ENCODE measurements around the gene NOD2. TPM values are rescaled to one million over a fixed set of nuclear protein-coding genes. Genes with fewer than 3 reads are reported as not detected.

The NOD2 gene
- total RNA-seq (2014; rRNA removed; shearing (Covaris generic)), result 0.33 TPM in 1 of 2 replicates, not detected in the other

GRCh38 chr16:50692999-50693781 lies at the start of gene NOD2:
Gene NOD2, plus strand, starts transcription at chr16:50693606. Its CDS starts 5,890 bp downstream, at chr16:50699496.
- peak within 1 kb of the TSS; percentile 36 for H3K4me3 ChIP-seq (ENCODE audit: insufficient read depth, low read depth, low read length)
- peaks cover 14% of the 10 kb centered on the region for H3K27me3 ChIP-seq (ENCODE audit: control insufficient read depth, insufficient read depth, low read length)
- H3K36me3 ChIP-seq (replicated peaks; ENCODE audit: control insufficient read depth, insufficient read depth, low read length), result no peaks in the 10 kb centered on the region
- peak; percentile 97 for DNase-seq

- Histone ChIP-seq H3K4me3 (ENCODE audit: insufficient read depth, low read depth, low read length) (no peak overlapping the region), H3K36me3 (replicated peaks; ENCODE audit: control insufficient read depth, insufficient read depth, low read length) (no peaks in the 10 kb centered on the region), H3K27me3 (ENCODE audit: control insufficient read depth, insufficient read depth, low read length) (0 out of 2 replicates have a peak, but pooled peaks cover 1% of the 10 kb centered on the region)
- no peak for DNase-seq
Measured at GRCh38 chr16:50644245-50644644, 49.2 kb upstream of the NOD2 start.

- Histone ChIP-seq H3K27me3 (ENCODE audit: control insufficient read depth, insufficient read depth, low read length) (0 out of 2 replicates have a peak, but pooled peaks cover 1% of the 10 kb centered on the region), H3K36me3 (replicated peaks; ENCODE audit: control insufficient read depth, insufficient read depth, low read length) (no peaks in the 10 kb centered on the region), H3K4me3 (ENCODE audit: insufficient read depth, low read depth, low read length) (no peak overlapping the region)
- DNase-seq, result peak; percentile 79
Measured at GRCh38 chr16:50644729-50645128, 48.7 kb upstream of the NOD2 start.

- Histone ChIP-seq H3K36me3 (replicated peaks; ENCODE audit: control insufficient read depth, insufficient read depth, low read length) (no peaks in the 10 kb centered on the region), H3K27me3 (ENCODE audit: control insufficient read depth, insufficient read depth, low read length) (0 out of 2 replicates have a peak, but pooled peaks cover 1% of the 10 kb centered on the region), H3K4me3 (ENCODE audit: insufficient read depth, low read depth, low read length) (no peak overlapping the region)
- peak; percentile 78 for DNase-seq
Measured at GRCh38 chr16:50645563-50646220, 47.7 kb upstream of the NOD2 start.

- Histone ChIP-seq H3K27me3 (ENCODE audit: control insufficient read depth, insufficient read depth, low read length) (0 out of 2 replicates have a peak, but pooled peaks cover 1% of the 10 kb centered on the region), H3K4me3 (ENCODE audit: insufficient read depth, low read depth, low read length) (no peak overlapping the region), H3K36me3 (replicated peaks; ENCODE audit: control insufficient read depth, insufficient read depth, low read length) (no peaks in the 10 kb centered on the region)
- no peak for DNase-seq
Measured at GRCh38 chr16:50646345-50646744, 47.1 kb upstream of the NOD2 start.

- no peak overlapping the region for H3K4me3 ChIP-seq (ENCODE audit: insufficient read depth, low read depth, low read length)
- no peaks in the 10 kb centered on the region for H3K27me3 ChIP-seq (ENCODE audit: control insufficient read depth, insufficient read depth, low read length)
- no peaks in the 10 kb centered on the region for H3K36me3 ChIP-seq (replicated peaks; ENCODE audit: control insufficient read depth, insufficient read depth, low read length)
- no peak for DNase-seq
Measured at GRCh38 chr16:50651835-50652438, 41.5 kb upstream of the NOD2 start.

- Histone ChIP-seq H3K4me3 (ENCODE audit: insufficient read depth, low read depth, low read length) (no peak overlapping the region), H3K27me3 (ENCODE audit: control insufficient read depth, insufficient read depth, low read length) (no peaks in the 10 kb centered on the region), H3K36me3 (replicated peaks; ENCODE audit: control insufficient read depth, insufficient read depth, low read length) (no peaks in the 10 kb centered on the region)
- DNase-seq, result no peak
Measured at GRCh38 chr16:50652836-50653425, 40.5 kb upstream of the NOD2 start.

GRCh38 chr16:50653633-50654519 lies 39.5 kb upstream of the NOD2 start:
- DNase-seq, result peak; percentile 49
- no peaks in the 10 kb centered on the region for H3K27me3 ChIP-seq (ENCODE audit: control insufficient read depth, insufficient read depth, low read length)
- H3K36me3 ChIP-seq (replicated peaks; ENCODE audit: control insufficient read depth, insufficient read depth, low read length), result no peaks in the 10 kb centered on the region
- no peak overlapping the region for H3K4me3 ChIP-seq (ENCODE audit: insufficient read depth, low read depth, low read length)

GRCh38 chr16:50655558-50656055 lies 37.8 kb upstream of the NOD2 start:
- Histone ChIP-seq H3K27me3 (ENCODE audit: control insufficient read depth, insufficient read depth, low read length) (no peaks in the 10 kb centered on the region), H3K4me3 (ENCODE audit: insufficient read depth, low read depth, low read length) (no peak overlapping the region), H3K36me3 (replicated peaks; ENCODE audit: control insufficient read depth, insufficient read depth, low read length) (no peaks in the 10 kb centered on the region)
- DNase-seq, result no peak

GRCh38 chr16:50657241-50657640 lies 36.2 kb upstream of the NOD2 start:
- H3K36me3 ChIP-seq (replicated peaks; ENCODE audit: control insufficient read depth, insufficient read depth, low read length), result no peaks in the 10 kb centered on the region
- DNase-seq, result no peak

GRCh38 chr16:50659806-50660205 lies 33.6 kb upstream of the NOD2 start:
- no peaks in the 10 kb centered on the region for H3K27me3 ChIP-seq (ENCODE audit: control insufficient read depth, insufficient read depth, low read length)
- no peak for DNase-seq
- H3K4me3 ChIP-seq (ENCODE audit: insufficient read depth, low read depth, low read length), result no peak overlapping the region
- no peaks in the 10 kb centered on the region for H3K36me3 ChIP-seq (replicated peaks; ENCODE audit: control insufficient read depth, insufficient read depth, low read length)

More at GRCh38 chr16:50657241-50657640, 36.2 kb upstream of the NOD2 start:
- H3K4me3 ChIP-seq (ENCODE audit: insufficient read depth, low read depth, low read length), result no peak overlapping the region
- no peaks in the 10 kb centered on the region for H3K27me3 ChIP-seq (ENCODE audit: control insufficient read depth, insufficient read depth, low read length)

- no peaks in the 10 kb centered on the region for H3K36me3 ChIP-seq (replicated peaks; ENCODE audit: control insufficient read depth, insufficient read depth, low read length)
- H3K4me3 ChIP-seq (ENCODE audit: insufficient read depth, low read depth, low read length), result no peak overlapping the region
- no peak for DNase-seq
- no peaks in the 10 kb centered on the region for H3K27me3 ChIP-seq (ENCODE audit: control insufficient read depth, insufficient read depth, low read length)
Measured at GRCh38 chr16:50662306-50662940, 31.0 kb upstream of the NOD2 start.

GRCh38 chr16:50664270-50664669 lies 29.1 kb upstream of the NOD2 start:
- no peaks in the 10 kb centered on the region for H3K27me3 ChIP-seq (ENCODE audit: control insufficient read depth, insufficient read depth, low read length)
- H3K36me3 ChIP-seq (replicated peaks; ENCODE audit: control insufficient read depth, insufficient read depth, low read length), result no peaks in the 10 kb centered on the region
- no peak for DNase-seq
- no peak overlapping the region for H3K4me3 ChIP-seq (ENCODE audit: insufficient read depth, low read depth, low read length)

All from H7 (cell line).